ENCODE data around the gene CADM2. TPM values are rescaled to one million over a fixed set of nuclear protein-coding genes. Genes with fewer than 3 reads are reported as not detected.

Gene CADM2
- total RNA-seq, 1 experiment from 2014 or later: 3.7 TPM

DNA sequence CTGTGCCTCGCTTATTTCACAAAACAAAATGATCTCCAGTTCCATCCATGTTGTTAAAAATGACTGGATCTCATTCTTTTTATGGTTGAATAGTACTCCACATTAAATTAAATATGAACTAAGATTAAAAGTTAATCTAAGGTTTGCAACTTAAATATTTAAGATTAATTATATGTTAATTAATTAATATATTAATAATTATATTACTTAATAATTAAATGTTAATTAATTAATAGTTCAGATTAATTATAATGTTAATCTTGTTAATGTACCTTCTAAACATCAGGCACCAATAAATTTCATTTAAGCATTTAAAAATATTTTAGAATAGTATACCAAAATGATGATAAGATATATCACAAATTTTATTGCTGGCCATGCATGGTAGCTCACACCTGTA, 971.9 kb downstream of the CADM2 start:
- no peaks in the 10 kb centered on the region for H3K36me3 ChIP-seq (ENCODE audit: insufficient read depth, low read length, poor library complexity, severe bottlenecking)
- H3K4me1 ChIP-seq (ENCODE audit: insufficient read depth, low read length, poor library complexity, severe bottlenecking): no peaks in the 10 kb centered on the region
- intact Hi-C loops (cut with micrococcal nuclease; ENCODE audit: unreplicated experiment): no loop called here
- H3K27ac ChIP-seq (ENCODE audit: low read depth, low read length, poor library complexity, severe bottlenecking): no peak overlapping the region
- ChIA-PET POLR2A (ENCODE audit: low non-redundant PET) (no interaction called here), CTCF (no interaction called here)
- no peak for DNase-seq (ENCODE audit: low spot score)
- H3K9me3 ChIP-seq (ENCODE audit: low read depth, low read length, poor library complexity, severe bottlenecking): no peaks in the 10 kb centered on the region
- BruUV-seq (replicated peaks): no TSS peak
- no peak overlapping the region for H3K4me3 ChIP-seq (ENCODE audit: low read depth, low read length, poor library complexity, severe bottlenecking)
- TF ChIP-seq EZH2 (IDR thresholded peaks at IDR 0.05; ENCODE audit: borderline replicate concordance, low read depth, low read length, poor library complexity, severe bottlenecking): no peak
- TF ChIP-seq, protein P1, sequence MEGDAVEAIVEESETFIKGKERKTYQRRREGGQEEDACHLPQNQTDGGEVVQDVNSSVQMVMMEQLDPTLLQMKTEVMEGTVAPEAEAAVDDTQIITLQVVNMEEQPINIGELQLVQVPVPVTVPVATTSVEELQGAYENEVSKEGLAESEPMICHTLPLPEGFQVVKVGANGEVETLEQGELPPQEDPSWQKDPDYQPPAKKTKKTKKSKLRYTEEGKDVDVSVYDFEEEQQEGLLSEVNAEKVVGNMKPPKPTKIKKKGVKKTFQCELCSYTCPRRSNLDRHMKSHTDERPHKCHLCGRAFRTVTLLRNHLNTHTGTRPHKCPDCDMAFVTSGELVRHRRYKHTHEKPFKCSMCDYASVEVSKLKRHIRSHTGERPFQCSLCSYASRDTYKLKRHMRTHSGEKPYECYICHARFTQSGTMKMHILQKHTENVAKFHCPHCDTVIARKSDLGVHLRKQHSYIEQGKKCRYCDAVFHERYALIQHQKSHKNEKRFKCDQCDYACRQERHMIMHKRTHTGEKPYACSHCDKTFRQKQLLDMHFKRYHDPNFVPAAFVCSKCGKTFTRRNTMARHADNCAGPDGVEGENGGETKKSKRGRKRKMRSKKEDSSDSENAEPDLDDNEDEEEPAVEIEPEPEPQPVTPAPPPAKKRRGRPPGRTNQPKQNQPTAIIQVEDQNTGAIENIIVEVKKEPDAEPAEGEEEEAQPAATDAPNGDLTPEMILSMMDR (conservative IDR thresholded peaks at IDR 0.05; ENCODE audit: low read depth, low read length): no peak
- no peaks in the 10 kb centered on the region for H3K27me3 ChIP-seq (replicated peaks; ENCODE audit: insufficient read depth, low read depth, low read length, poor library complexity)

DNA sequence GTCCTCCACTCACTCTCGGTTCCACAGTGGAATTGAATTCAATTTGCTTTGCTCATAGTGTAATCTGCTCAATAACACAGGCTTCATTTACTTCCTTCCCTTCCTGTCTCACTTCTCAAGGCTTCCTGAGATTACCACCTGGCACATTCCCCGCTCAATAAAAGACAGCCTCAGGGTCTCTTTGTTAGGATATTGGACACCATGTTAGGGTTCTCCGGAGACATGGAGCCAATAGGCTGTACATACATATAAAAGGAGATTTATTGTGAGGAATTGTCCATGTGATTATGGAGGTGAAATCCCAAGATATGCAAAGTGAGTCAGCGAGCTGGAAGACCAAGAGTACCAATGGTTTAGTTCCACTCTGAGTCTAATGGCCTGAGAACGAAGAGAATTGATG, 974.5 kb downstream of the CADM2 start:
- Histone ChIP-seq H3K4me1 (ENCODE audit: insufficient read depth, low read length, poor library complexity, severe bottlenecking) (peaks cover 4% of the 10 kb centered on the region), H3K27ac (ENCODE audit: low read depth, low read length, poor library complexity, severe bottlenecking) (no peak overlapping the region), H3K9me3 (ENCODE audit: low read depth, low read length, poor library complexity, severe bottlenecking) (no peaks in the 10 kb centered on the region), H3K27me3 (replicated peaks; ENCODE audit: insufficient read depth, low read depth, low read length, poor library complexity) (no peaks in the 10 kb centered on the region), H3K4me3 (ENCODE audit: low read depth, low read length, poor library complexity, severe bottlenecking) (no peak overlapping the region), H3K36me3 (ENCODE audit: insufficient read depth, low read length, poor library complexity, severe bottlenecking) (no peaks in the 10 kb centered on the region)
- ChIA-PET POLR2A (ENCODE audit: low non-redundant PET) (no interaction called here), CTCF (no interaction called here)
- DNase-seq (ENCODE audit: low spot score): no peak
- TF ChIP-seq, protein P1 (conservative IDR thresholded peaks at IDR 0.05; ENCODE audit: low read depth, low read length): no peak
- no peak for TF ChIP-seq EZH2 (IDR thresholded peaks at IDR 0.05; ENCODE audit: borderline replicate concordance, low read depth, low read length, poor library complexity, severe bottlenecking)
- intact Hi-C loops (cut with micrococcal nuclease; ENCODE audit: unreplicated experiment): no loop called here
- no TSS peak for BruUV-seq (replicated peaks)

DNA sequence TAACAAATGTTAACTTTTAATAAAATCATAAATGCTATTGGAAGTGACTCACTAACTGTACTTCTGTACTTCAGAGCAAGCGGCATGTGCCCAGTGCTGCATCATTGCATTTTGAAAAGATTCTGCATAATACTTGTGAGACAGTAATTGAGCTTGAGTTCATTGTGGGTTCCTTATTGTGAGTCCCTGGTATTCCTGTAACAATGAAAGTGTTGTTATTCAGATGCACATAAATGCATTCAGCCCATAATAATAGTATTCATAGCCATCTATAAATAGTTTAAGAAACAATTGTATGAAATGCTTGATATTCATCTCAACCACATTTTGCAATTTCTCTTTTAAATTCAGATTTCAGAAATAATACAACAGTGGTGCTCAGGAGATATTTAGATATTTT, 976.4 kb downstream of the CADM2 start:
- BruUV-seq (replicated peaks): no TSS peak
- H3K9me3 ChIP-seq (ENCODE audit: low read depth, low read length, poor library complexity, severe bottlenecking): no peaks in the 10 kb centered on the region
- CTCF ChIA-PET: no interaction called here
- no peak overlapping the region for H3K4me3 ChIP-seq (ENCODE audit: low read depth, low read length, poor library complexity, severe bottlenecking)
- no peaks in the 10 kb centered on the region for H3K27me3 ChIP-seq (replicated peaks; ENCODE audit: insufficient read depth, low read depth, low read length, poor library complexity)
- no peak overlapping the region for H3K27ac ChIP-seq (ENCODE audit: low read depth, low read length, poor library complexity, severe bottlenecking)
- no peak for DNase-seq (ENCODE audit: low spot score)
- intact Hi-C loops (cut with micrococcal nuclease; ENCODE audit: unreplicated experiment): no loop called here
- TF ChIP-seq, protein P1 (conservative IDR thresholded peaks at IDR 0.05; ENCODE audit: low read depth, low read length): no peak
- no peak for TF ChIP-seq EZH2 (IDR thresholded peaks at IDR 0.05; ENCODE audit: borderline replicate concordance, low read depth, low read length, poor library complexity, severe bottlenecking)
- POLR2A ChIA-PET (ENCODE audit: low non-redundant PET): no interaction called here
- H3K36me3 ChIP-seq (ENCODE audit: insufficient read depth, low read length, poor library complexity, severe bottlenecking): no peaks in the 10 kb centered on the region
- H3K4me1 ChIP-seq (ENCODE audit: insufficient read depth, low read length, poor library complexity, severe bottlenecking): peaks cover 13% of the 10 kb centered on the region

Data from A673 (cell line).